Ishikawa (cell line): Measurements from ENCODE around the gene LSM12.

ENCODE experiments used
- CEBPB ChIP-seq: IDR thresholded peaks from 2 replicates; pipeline ENCODE4 v1.6.1; 2012
- CREB1 ChIP-seq: IDR thresholded peaks from 2 replicates; pipeline ENCODE4 v1.6.1; 2012; ENCODE audit warnings: low read depth
- EGR1 ChIP-seq: IDR thresholded peaks from 2 replicates; pipeline ENCODE4 v1.6.1; 2012
- EP300 ChIP-seq: IDR thresholded peaks from 2 replicates; pipeline ENCODE4 v1.6.1; 2012; ENCODE audit warnings: borderline replicate concordance
- FOXM1 ChIP-seq: IDR thresholded peaks from 2 replicates; pipeline ENCODE4 v1.6.1; 2012; ENCODE audit warnings: low read depth, borderline replicate concordance
- NFIC ChIP-seq: IDR thresholded peaks from 2 replicates; pipeline ENCODE4 v1.6.1; 2012
- RAD21 ChIP-seq: IDR thresholded peaks from 2 replicates; pipeline ENCODE4 v1.6.1; 2012; ENCODE audit warnings: low read depth
- TAF1 ChIP-seq: IDR thresholded peaks from 2 replicates; pipeline ENCODE4 v1.6.1; 2012; ENCODE audit warnings: low read depth, mild to moderate bottlenecking
- TCF12 ChIP-seq: IDR thresholded peaks from 2 replicates; pipeline ENCODE4 v1.6.1; 2012; ENCODE audit warnings: low read depth
- TEAD4 ChIP-seq: IDR thresholded peaks from 2 replicates; pipeline ENCODE4 v1.6.1; 2012
- YY1 ChIP-seq: IDR thresholded peaks from 2 replicates; pipeline ENCODE4 v1.6.1; 2012; ENCODE audit warnings: low read depth
- ZBTB7A ChIP-seq: IDR thresholded peaks from 2 replicates; pipeline ENCODE4 v1.6.1; 2012; ENCODE audit warnings: low read depth
- TF ChIP-seq, protein P1 (sequence below): IDR thresholded peaks from 2 replicates; pipeline ENCODE4 v1.6.1; 2012
- TF ChIP-seq, protein P2 (sequence below): IDR thresholded peaks from 2 replicates; pipeline ENCODE4 v1.6.1; 2012
- TF ChIP-seq, protein P3 (sequence below): IDR thresholded peaks from 2 replicates; pipeline ENCODE4 v1.6.1; 2012; ENCODE audit warnings: low read depth, mild to moderate bottlenecking

Gene LSM12

DNA sequence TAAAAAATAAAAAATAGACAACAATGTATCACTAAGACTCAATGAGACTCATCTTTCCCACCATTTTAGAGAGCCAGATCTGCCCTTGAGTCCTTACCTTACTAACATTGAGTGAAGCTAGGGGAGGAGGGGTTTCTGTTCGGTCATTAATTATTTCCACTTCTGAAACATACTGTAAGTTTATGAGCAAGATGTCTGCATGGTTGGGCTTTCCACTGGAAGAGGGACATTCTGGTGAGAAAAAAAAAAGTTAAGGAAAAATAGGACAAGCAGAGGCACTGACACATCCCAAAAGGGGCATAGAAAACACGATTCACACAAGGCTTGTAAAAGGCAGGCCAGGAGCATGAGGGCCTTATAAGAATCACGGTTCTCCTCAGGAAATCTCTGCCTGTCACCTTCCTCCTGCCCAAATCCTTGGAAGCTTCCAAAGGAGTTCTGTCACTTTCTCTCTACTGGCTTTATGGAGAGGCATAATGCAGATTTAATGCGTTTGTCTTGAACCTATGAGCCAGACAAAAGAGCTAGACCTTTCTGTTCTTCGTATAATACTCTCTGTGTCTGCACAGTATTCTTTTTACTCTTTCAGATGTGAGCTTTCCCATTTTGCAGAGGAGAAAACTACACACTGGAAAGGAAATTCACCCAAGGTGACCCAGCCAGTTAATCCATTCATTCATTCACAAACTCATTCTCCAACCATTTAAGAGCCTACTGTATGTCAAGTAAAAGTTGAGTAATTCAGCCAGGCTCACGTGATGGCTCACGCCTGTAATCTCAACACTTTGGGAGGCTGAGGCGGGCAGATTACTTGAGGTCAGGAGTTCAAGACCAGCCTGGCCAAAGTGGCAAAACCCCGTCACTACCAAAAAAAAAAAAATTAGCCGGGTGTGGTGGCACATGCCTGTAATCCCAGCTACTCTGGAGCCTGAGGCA, 2.5 kb downstream of the LSM12 start:
- TF ChIP-seq, protein P1, sequence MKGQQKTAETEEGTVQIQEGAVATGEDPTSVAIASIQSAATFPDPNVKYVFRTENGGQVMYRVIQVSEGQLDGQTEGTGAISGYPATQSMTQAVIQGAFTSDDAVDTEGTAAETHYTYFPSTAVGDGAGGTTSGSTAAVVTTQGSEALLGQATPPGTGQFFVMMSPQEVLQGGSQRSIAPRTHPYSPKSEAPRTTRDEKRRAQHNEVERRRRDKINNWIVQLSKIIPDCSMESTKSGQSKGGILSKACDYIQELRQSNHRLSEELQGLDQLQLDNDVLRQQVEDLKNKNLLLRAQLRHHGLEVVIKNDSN, result no peak
- TF ChIP-seq TEAD4 (no peak), TCF12 (no peak), FOXM1 (no peak), CREB1 (no peak), RAD21 (no peak), EP300 (no peak), EGR1 (no peak), TAF1 (no peak), YY1 (no peak), NFIC (no peak), ZBTB7A (no peak), CEBPB (no peak)
- TF ChIP-seq, protein P2, sequence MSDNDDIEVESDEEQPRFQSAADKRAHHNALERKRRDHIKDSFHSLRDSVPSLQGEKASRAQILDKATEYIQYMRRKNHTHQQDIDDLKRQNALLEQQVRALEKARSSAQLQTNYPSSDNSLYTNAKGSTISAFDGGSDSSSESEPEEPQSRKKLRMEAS, result no peak
- TF ChIP-seq, protein P3, sequence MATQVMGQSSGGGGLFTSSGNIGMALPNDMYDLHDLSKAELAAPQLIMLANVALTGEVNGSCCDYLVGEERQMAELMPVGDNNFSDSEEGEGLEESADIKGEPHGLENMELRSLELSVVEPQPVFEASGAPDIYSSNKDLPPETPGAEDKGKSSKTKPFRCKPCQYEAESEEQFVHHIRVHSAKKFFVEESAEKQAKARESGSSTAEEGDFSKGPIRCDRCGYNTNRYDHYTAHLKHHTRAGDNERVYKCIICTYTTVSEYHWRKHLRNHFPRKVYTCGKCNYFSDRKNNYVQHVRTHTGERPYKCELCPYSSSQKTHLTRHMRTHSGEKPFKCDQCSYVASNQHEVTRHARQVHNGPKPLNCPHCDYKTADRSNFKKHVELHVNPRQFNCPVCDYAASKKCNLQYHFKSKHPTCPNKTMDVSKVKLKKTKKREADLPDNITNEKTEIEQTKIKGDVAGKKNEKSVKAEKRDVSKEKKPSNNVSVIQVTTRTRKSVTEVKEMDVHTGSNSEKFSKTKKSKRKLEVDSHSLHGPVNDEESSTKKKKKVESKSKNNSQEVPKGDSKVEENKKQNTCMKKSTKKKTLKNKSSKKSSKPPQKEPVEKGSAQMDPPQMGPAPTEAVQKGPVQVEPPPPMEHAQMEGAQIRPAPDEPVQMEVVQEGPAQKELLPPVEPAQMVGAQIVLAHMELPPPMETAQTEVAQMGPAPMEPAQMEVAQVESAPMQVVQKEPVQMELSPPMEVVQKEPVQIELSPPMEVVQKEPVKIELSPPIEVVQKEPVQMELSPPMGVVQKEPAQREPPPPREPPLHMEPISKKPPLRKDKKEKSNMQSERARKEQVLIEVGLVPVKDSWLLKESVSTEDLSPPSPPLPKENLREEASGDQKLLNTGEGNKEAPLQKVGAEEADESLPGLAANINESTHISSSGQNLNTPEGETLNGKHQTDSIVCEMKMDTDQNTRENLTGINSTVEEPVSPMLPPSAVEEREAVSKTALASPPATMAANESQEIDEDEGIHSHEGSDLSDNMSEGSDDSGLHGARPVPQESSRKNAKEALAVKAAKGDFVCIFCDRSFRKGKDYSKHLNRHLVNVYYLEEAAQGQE, result no peak

DNA sequence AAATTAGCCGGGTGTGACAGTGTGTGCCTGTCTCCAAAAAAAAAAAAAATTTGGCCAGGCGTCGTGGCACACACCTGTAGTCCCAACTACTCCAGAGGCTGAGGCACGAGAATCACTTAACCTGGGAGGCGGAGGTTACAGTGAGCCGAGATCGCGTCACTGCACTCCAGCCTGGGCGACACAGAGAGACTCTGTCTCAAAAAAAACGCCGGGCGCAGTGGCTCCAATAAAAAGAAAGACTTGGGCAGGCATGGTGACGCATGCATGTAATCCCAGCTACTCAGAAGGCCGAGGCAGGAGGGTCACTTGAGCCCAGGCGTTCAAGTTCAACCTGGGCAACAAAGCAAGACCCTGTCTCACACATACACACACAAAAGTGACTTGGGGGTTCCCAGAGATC, 3.6 kb downstream of the LSM12 start:
- TF ChIP-seq CEBPB (no peak), TEAD4 (no peak), YY1 (no peak), TCF12 (no peak), EGR1 (no peak)
- TF ChIP-seq, protein P2, result no peak

DNA sequence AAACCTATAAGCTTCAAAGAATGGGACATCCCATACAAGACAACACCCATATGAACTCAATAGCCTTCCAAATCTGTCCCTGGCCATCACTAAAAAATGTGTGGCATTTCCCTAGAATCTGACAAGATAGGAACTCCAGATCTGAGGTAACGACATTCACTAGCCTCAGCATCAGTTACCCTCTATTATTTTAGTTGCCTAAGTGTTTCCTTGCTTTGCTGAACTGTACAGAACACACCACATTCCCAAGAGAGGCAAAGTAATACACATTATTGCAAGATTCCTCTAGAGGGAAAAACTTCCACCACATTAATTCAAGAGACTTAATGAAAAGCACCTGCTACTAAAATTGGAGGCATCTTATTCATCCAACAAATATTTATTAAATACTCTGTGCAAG, 5.0 kb downstream of the LSM12 start:
- TF ChIP-seq TCF12 (no peak), FOXM1 (no peak), CREB1 (no peak), YY1 (no peak), EP300 (no peak), EGR1 (no peak), TEAD4 (no peak), TAF1 (no peak), RAD21 (no peak)
- TF ChIP-seq, protein P1, result no peak

DNA sequence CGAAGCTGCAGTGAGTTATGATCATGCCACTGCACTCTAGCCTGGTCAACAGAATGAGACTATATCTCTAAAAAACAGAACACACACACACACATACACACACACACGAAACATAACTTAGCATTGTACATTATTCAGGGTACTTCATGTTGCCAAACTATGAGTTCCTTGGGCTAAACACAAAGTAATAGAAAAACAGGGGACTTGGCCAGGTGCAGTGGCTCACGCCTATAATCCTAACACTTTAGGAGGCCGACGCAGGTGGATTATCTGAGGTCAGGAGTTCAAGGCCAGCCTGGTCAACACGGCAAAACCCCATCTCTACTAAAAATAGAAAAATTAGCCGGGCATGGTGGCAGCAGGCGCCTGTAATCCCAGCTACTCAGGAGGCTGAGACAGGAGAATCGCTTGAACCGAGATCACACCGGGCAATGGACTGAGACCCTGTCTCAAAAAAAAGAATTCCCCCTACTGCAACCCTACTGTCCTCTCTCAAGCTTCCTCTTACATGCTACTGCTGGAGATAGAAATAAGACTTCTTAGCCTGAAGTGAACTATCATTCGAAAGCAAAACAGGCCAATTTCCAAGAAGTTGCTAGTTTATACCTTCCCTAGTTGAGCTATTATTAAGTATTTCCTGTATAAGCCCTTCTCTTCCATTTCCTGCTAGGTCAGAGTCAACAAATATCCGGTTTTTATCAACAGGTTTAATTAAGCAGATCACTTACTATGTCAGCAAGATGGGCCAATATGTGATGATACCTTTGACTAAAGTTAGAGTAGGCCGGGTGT, 7.2 kb downstream of the LSM12 start:
- TF ChIP-seq CEBPB, result no peak
- TF ChIP-seq FOXM1, result no peak
- TF ChIP-seq CREB1, result no peak
- TF ChIP-seq, protein P3, result no peak
- no peak for TF ChIP-seq ZBTB7A
- TF ChIP-seq RAD21, result no peak

DNA sequence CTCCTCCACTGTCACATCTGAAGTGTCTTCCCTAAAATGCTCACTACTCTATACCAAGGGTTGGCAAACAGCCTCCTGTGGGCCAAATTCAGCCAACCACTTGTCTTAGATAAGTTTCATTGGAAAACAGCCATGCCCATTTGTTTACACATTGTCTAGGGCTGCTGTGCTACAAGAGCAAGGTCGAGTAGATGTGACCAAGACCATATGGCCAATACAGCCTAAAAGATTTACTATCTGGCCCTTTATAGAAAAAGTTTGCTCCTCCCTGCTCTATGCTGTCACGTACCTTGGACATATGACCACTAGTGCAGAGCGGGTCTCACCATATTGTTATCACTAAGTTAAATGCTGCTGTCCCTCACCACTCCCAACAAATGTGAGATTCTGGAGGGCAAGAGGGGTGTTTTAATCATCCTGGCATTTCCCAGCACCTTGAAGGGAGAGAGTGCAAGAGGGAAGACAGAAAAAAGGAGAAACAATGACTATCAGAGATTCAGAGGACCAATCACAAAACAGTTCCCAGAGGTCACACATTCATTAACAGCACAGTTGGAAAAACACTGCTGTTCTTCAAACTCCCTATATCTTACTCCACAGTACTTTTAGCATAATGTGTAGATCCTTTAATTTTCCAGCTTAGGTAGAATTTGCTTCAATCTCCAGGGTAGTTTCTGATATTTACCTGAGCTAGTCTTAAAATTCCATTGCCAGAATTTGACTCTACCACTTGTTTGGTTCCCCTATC, 13.2 kb downstream of the LSM12 start:
- TF ChIP-seq TAF1, result no peak
- TF ChIP-seq CREB1, result no peak
- no peak for TF ChIP-seq CEBPB
- TF ChIP-seq, protein P3, result no peak
- TF ChIP-seq TCF12, result no peak
- no peak for TF ChIP-seq NFIC
- TF ChIP-seq FOXM1, result no peak
- TF ChIP-seq EGR1, result no peak
- TF ChIP-seq, protein P2, result no peak
- TF ChIP-seq RAD21, result no peak
- TF ChIP-seq, protein P1, result no peak
- no peak for TF ChIP-seq YY1
- TF ChIP-seq ZBTB7A, result no peak
